SK-N-SH treated with all-trans-retinoic acid at 6 μM for 48 hours (cell line): ENCODE results near the gene CSF1.
"Not testable (repeated sequence)": the region's sequence is repeated elsewhere in the genome, so short reads cannot be mapped to it uniquely, and the experiment has no call there.

Experiments used
- ATAC-seq: fragments of 200-7000 bp; cut with Tn5 transposase; 3 replicates; pipeline ENCODE4 v1.9.1; 2020; ENCODE audit warnings: mild to moderate bottlenecking, moderate library complexity
- ARNTL ChIP-seq: fragments of 450-650 bp; formaldehyde crosslinking; IDR thresholded peaks from 2 replicates; pipeline ENCODE4 v1.5.0; 2020; ENCODE audit warnings: low read depth, mild to moderate bottlenecking, moderate library complexity, borderline replicate concordance
- BACH2 ChIP-seq: fragments of 250-450 bp; sonication (Bioruptor Pico); IDR thresholded peaks from 2 replicates; pipeline ENCODE4 v1.9.0; 2021; ENCODE audit warnings: mild to moderate bottlenecking, borderline replicate concordance
- ESRRG ChIP-seq: fragments of 250-450 bp; sonication (Bioruptor Pico); IDR thresholded peaks from 2 replicates; pipeline ENCODE4 v1.6.1; 2021; ENCODE audit warnings: mild to moderate bottlenecking
- GLIS3 ChIP-seq: fragments of 250-450 bp; sonication (Bioruptor Pico); IDR thresholded peaks from 2 replicates; pipeline ENCODE4 v1.5.0; 2020; ENCODE audit warnings: mild to moderate bottlenecking, moderate library complexity
- ISL1 ChIP-seq: fragments of 250-450 bp; sonication (Bioruptor Pico); IDR thresholded peaks from 2 replicates; pipeline ENCODE4 v2.1.2; 2022; ENCODE audit warnings: mild to moderate bottlenecking, moderate library complexity
- OSR1 ChIP-seq: fragments of 250-450 bp; sonication (Bioruptor Pico); IDR thresholded peaks from 2 replicates; pipeline ENCODE4 v1.8.0; 2022; ENCODE audit warnings: moderate library complexity, mild to moderate bottlenecking, inconsistent platforms
- PPARA ChIP-seq: fragments of 250-450 bp; sonication (Bioruptor Pico); IDR thresholded peaks from 2 replicates; pipeline ENCODE4 v1.5.0; 2020; ENCODE audit warnings: mild to moderate bottlenecking, borderline replicate concordance
- RARB ChIP-seq: fragments of 250-450 bp; sonication (Bioruptor Pico); IDR thresholded peaks from 2 replicates; pipeline ENCODE4 v1.8.0; 2021; ENCODE audit warnings: mild to moderate bottlenecking, moderate library complexity
- TCF4 ChIP-seq: fragments of 250-450 bp; sonication (Bioruptor Pico); IDR thresholded peaks from 2 replicates; pipeline ENCODE4 v1.8.0; 2021; ENCODE audit warnings: mild to moderate bottlenecking, moderate library complexity, borderline replicate concordance
- TOX ChIP-seq: fragments of 250-450 bp; sonication (Bioruptor Pico); IDR thresholded peaks from 2 replicates; pipeline ENCODE4 v1.8.0; 2021; ENCODE audit warnings: mild to moderate bottlenecking, moderate library complexity, borderline replicate concordance
- ZC3H10 ChIP-seq: fragments of 250-450 bp; sonication (Bioruptor Pico); IDR thresholded peaks from 2 replicates; pipeline ENCODE4 v1.5.1; 2021; ENCODE audit warnings: mild to moderate bottlenecking, moderate library complexity
- ZFP3 ChIP-seq: fragments of 250-450 bp; sonication (Bioruptor Pico); IDR thresholded peaks from 2 replicates; pipeline ENCODE4 v1.5.0; 2020; ENCODE audit warnings: mild to moderate bottlenecking, moderate library complexity
- ZFP30 ChIP-seq: fragments of 450-650 bp; formaldehyde crosslinking; IDR thresholded peaks from 2 replicates; pipeline ENCODE4 v1.5.0; 2022; ENCODE audit warnings: mild to moderate bottlenecking, moderate library complexity
- ZNF565 ChIP-seq: fragments of 450-650 bp; formaldehyde crosslinking; conservative IDR thresholded peaks from 2 replicates; pipeline ENCODE4 v1.5.0; 2020; ENCODE audit warnings: low read depth, mild to moderate bottlenecking, moderate library complexity
- ZNF70 ChIP-seq: fragments of 450-650 bp; formaldehyde crosslinking; IDR thresholded peaks from 2 replicates; pipeline ENCODE4 v1.5.0; 2020; ENCODE audit warnings: mild to moderate bottlenecking, moderate library complexity
- ZNF8 ChIP-seq: fragments of 450-650 bp; formaldehyde crosslinking; IDR thresholded peaks from 2 replicates; pipeline ENCODE4 v1.5.0; 2020; ENCODE audit warnings: mild to moderate bottlenecking, moderate library complexity
- TF ChIP-seq, protein P1 (sequence below): fragments of 250-450 bp; sonication (Bioruptor Pico); IDR thresholded peaks from 2 replicates; pipeline ENCODE4 v1.5.1; 2020; ENCODE audit warnings: low read depth, mild to moderate bottlenecking, moderate library complexity
- TF ChIP-seq, protein P2 (sequence below): fragments of 250-450 bp; sonication (Bioruptor Pico); IDR thresholded peaks from 2 replicates; pipeline ENCODE4 v1.8.0; 2021; ENCODE audit warnings: low read depth, mild to moderate bottlenecking, moderate library complexity, borderline replicate concordance
- TF ChIP-seq, protein P3 (sequence below): fragments of 250-450 bp; sonication (Bioruptor Pico); IDR thresholded peaks from 2 replicates; pipeline ENCODE4 v1.5.0; 2020; ENCODE audit warnings: mild to moderate bottlenecking, moderate library complexity
- TF ChIP-seq, protein P4 (sequence below): fragments of 250-450 bp; sonication (Bioruptor Pico); IDR thresholded peaks from 2 replicates; pipeline ENCODE4 v1.5.1; 2021; ENCODE audit warnings: mild to moderate bottlenecking, moderate library complexity

The CSF1 gene

DNA sequence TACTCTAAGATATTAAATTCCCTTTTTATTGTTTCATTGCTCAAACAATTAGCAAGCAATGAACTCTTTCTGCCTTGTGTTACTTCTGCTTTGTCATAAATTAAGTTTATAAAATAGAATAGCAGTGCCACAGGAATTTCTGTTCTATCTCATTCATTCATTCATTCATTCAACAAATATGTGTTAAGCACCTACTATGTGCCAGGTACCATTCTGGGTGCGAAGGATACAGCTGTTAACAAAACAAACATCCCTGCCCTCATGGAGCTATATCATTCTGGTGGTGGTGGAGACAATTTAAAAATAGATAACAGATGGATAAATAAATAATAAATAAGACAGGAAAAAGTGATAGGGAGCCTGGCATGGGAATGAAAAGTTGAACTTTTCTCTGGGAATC is 39.4 kb downstream of the CSF1 start:
- ATAC-seq = no peak
- TF ChIP-seq, protein P1, sequence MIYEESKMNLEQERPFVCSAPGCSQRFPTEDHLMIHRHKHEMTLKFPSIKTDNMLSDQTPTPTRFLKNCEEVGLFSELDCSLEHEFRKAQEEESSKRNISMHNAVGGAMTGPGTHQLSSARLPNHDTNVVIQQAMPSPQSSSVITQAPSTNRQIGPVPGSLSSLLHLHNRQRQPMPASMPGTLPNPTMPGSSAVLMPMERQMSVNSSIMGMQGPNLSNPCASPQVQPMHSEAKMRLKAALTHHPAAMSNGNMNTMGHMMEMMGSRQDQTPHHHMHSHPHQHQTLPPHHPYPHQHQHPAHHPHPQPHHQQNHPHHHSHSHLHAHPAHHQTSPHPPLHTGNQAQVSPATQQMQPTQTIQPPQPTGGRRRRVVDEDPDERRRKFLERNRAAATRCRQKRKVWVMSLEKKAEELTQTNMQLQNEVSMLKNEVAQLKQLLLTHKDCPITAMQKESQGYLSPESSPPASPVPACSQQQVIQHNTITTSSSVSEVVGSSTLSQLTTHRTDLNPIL (CRISPR knock-in tag) = no peak
- TF ChIP-seq TCF4 (CRISPR knock-in tag) = no peak
- TF ChIP-seq, protein P2, sequence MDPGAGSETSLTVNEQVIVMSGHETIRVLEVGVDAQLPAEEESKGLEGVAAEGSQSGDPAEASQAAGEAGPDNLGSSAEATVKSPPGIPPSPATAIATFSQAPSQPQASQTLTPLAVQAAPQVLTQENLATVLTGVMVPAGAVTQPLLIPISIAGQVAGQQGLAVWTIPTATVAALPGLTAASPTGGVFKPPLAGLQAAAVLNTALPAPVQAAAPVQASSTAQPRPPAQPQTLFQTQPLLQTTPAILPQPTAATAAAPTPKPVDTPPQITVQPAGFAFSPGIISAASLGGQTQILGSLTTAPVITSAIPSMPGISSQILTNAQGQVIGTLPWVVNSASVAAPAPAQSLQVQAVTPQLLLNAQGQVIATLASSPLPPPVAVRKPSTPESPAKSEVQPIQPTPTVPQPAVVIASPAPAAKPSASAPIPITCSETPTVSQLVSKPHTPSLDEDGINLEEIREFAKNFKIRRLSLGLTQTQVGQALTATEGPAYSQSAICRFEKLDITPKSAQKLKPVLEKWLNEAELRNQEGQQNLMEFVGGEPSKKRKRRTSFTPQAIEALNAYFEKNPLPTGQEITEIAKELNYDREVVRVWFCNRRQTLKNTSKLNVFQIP (CRISPR knock-in tag) = no peak
- TF ChIP-seq ZNF565 (CRISPR knock-in tag) = no peak
- TF ChIP-seq TOX = no peak
- TF ChIP-seq, all 23 proteins: peak for 0

DNA sequence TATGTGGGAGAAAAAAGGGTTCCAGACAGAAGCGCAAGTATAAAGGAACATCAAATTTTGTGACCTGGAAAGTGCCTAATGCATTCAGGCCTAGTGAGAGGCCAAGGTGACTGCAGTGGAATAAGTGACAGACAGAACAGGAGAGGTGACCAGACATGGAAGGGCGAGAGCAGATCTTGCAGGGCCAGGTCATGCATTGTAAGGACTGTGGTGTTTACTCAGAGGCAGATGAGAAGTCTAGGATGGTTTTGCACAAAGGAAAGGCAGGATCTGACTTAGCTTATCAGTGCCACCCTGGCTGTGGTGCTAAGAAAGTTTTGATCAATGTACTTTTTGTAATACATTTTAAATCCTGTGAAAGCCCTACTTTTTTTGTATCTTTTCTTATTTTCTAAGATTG is 39.9 kb downstream of the CSF1 start:
- ATAC-seq = no peak

DNA sequence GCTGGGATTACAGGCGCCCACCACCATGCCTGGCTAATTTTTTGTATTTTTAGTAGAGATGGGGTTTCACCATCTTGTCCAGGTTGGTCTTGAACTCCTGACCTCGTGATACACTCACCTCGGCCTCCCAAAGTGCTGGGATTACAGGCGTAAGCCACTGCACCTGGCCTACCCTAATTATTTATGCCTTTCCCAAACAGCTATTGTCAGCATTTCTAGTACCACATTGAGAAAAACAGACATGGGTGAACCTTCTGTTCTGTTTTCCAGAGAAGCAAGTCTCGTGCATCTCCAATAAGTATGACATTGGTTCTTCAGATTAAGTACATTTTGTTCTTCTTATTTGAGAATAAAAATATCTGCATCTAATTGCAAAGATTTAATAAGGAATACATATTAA is 40.9 kb downstream of the CSF1 start:
- ATAC-seq = not testable (repeated sequence)

More for the DNA sequence above, 39.9 kb downstream of the CSF1 start:
- TF ChIP-seq ZC3H10 = no peak

DNA sequence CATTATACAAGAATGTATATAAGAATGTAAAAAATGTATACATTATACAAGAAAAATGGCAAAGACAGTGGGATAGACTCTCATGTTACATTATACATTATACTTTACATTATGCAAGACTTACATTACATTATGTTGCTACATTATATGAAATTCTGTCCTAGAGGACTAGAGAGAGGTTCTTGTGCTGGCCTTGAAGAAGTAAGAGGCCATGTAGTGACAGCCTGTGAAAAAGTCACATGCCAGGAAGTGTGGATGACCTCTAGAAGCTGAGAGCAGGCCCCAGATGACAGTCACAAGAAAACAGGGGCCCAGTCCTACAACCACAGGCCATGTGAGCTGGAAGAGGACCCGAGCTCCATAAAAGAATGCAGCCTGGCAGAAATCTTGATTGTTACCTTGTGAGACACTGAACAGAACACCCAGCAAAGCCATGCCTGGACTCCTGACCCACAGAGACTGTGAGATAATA is 43.4 kb downstream of the CSF1 start:
- TF ChIP-seq TOX (no peak), ZNF8 (no peak), ISL1 (CRISPR knock-in tag) (no peak), ZC3H10 (no peak), GLIS3 (CRISPR knock-in tag) (no peak), OSR1 (CRISPR knock-in tag) (no peak), ZFP3 (CRISPR knock-in tag) (no peak), RARB (CRISPR knock-in tag) (no peak), ZFP30 (CRISPR knock-in tag) (no peak), PPARA (CRISPR knock-in tag) (no peak), ARNTL (CRISPR knock-in tag) (no peak), ESRRG (CRISPR knock-in tag) (no peak), BACH2 (CRISPR knock-in tag) (no peak)
- TF ChIP-seq, protein P1 (CRISPR knock-in tag) = no peak
- TF ChIP-seq, protein P3, sequence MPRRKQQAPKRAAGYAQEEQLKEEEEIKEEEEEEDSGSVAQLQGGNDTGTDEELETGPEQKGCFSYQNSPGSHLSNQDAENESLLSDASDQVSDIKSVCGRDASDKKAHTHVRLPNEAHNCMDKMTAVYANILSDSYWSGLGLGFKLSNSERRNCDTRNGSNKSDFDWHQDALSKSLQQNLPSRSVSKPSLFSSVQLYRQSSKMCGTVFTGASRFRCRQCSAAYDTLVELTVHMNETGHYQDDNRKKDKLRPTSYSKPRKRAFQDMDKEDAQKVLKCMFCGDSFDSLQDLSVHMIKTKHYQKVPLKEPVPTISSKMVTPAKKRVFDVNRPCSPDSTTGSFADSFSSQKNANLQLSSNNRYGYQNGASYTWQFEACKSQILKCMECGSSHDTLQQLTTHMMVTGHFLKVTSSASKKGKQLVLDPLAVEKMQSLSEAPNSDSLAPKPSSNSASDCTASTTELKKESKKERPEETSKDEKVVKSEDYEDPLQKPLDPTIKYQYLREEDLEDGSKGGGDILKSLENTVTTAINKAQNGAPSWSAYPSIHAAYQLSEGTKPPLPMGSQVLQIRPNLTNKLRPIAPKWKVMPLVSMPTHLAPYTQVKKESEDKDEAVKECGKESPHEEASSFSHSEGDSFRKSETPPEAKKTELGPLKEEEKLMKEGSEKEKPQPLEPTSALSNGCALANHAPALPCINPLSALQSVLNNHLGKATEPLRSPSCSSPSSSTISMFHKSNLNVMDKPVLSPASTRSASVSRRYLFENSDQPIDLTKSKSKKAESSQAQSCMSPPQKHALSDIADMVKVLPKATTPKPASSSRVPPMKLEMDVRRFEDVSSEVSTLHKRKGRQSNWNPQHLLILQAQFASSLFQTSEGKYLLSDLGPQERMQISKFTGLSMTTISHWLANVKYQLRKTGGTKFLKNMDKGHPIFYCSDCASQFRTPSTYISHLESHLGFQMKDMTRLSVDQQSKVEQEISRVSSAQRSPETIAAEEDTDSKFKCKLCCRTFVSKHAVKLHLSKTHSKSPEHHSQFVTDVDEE = no peak
- TF ChIP-seq, protein P2 (CRISPR knock-in tag) = no peak
- peak; percentile 64 for ATAC-seq

DNA sequence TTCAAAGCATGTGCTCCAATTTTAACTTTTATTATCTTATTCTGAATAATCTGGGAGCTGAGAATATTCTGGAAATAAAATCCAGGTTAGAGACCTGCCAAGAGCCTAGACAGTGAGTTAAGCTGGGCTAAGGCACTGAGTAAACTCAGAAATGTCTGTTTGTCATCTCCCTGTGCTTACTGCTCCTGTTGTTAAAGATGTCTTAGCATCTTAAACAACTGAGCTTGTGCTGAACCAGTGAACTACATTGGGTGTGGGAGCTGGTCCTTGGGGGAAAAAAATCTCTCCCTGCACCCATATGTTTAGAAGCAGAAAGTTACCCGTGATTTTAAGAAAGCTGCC is 49.0 kb downstream of the CSF1 start:
- TF ChIP-seq, protein P1 (CRISPR knock-in tag) = no peak
- TF ChIP-seq BACH2 (CRISPR knock-in tag) (no peak), GLIS3 (CRISPR knock-in tag) (no peak), ZNF70 (CRISPR knock-in tag) (peak; percentile 96), ESRRG (CRISPR knock-in tag) (no peak), ZFP3 (CRISPR knock-in tag) (no peak), ZNF8 (no peak)
- TF ChIP-seq, protein P4, sequence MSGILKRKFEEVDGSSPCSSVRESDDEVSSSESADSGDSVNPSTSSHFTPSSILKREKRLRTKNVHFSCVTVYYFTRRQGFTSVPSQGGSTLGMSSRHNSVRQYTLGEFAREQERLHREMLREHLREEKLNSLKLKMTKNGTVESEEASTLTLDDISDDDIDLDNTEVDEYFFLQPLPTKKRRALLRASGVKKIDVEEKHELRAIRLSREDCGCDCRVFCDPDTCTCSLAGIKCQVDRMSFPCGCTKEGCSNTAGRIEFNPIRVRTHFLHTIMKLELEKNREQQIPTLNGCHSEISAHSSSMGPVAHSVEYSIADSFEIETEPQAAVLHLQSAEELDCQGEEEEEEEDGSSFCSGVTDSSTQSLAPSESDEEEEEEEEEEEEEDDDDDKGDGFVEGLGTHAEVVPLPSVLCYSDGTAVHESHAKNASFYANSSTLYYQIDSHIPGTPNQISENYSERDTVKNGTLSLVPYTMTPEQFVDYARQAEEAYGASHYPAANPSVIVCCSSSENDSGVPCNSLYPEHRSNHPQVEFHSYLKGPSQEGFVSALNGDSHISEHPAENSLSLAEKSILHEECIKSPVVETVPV (CRISPR knock-in tag) = no peak
- TF ChIP-seq, all 23 proteins: peak for 1
- peak; percentile 71 for ATAC-seq
